Nephron (organoid): ENCODE measurements around the gene BTN2A1.

Experiments
- H3K27ac Mint-ChIP-seq, 3 experiments: 2 replicates each; pipeline ENCODE4 v1.8.0; 2020; ENCODE audit warnings: mixed read lengths in 3 of 3, mild to moderate bottlenecking in 2 of 3, moderate library complexity in 1 of 3
- H3K27me3 Mint-ChIP-seq: 2 replicates; pipeline ENCODE4 v1.8.0; 2021; ENCODE audit warnings: low read depth, mild to moderate bottlenecking, moderate library complexity, mixed read lengths
- H3K36me3 Mint-ChIP-seq: 2 replicates; pipeline ENCODE4 v1.8.0; 2020; ENCODE audit warnings: low read depth, mixed read lengths
- H3K4me1 Mint-ChIP-seq: 2 replicates; pipeline ENCODE4 v1.8.0; 2020; ENCODE audit warnings: mixed read lengths
- H3K4me3 Mint-ChIP-seq, 3 experiments: 2 replicates each; pipeline ENCODE4 v1.8.0; 2020; ENCODE audit warnings: mild to moderate bottlenecking in 3 of 3, mixed read lengths in 3 of 3, moderate library complexity in 2 of 3
- H3K9me3 Mint-ChIP-seq: 2 replicates; pipeline ENCODE4 v1.8.0; 2020; ENCODE audit warnings: mixed read lengths
- CTCF ChIP-seq, 3 experiments: fragments of 200-600 bp; sonication (generic); IDR thresholded peaks; one replicate each; pipeline ENCODE4 v1.5.0; 2021; ENCODE audit warnings: antibody characterized with exemption in 3 of 3; ENCODE audit not compliant: unreplicated experiment in 3 of 3

The BTN2A1 gene

GRCh38 chr6:26421259-26422144 lies 36.3 kb upstream of the BTN2A1 start:
- no peaks in the 10 kb centered on the region for H3K27me3 Mint-ChIP-seq
- H3K4me3 Mint-ChIP-seq, result no peak overlapping the region
- peaks cover 21% of the 10 kb centered on the region for H3K4me1 Mint-ChIP-seq
- no peak overlapping the region for H3K27ac Mint-ChIP-seq
- H3K36me3 Mint-ChIP-seq, result peaks cover 26% of the 10 kb centered on the region
- no peak for TF ChIP-seq CTCF (IDR thresholded peaks at IDR 0.05; ENCODE audit: unreplicated experiment in 3 of 3)
- H3K9me3 Mint-ChIP-seq, result peaks cover 8% of the 10 kb centered on the region

- H3K4me1 Mint-ChIP-seq, result peaks cover 21% of the 10 kb centered on the region
- no peak overlapping the region for H3K27ac Mint-ChIP-seq
- peaks cover 4% of the 10 kb centered on the region for H3K9me3 Mint-ChIP-seq
Measured at GRCh38 chr6:26422329-26422728, 35.4 kb upstream of the BTN2A1 start.

GRCh38 chr6:26426691-26427450 lies 30.9 kb upstream of the BTN2A1 start:
- H3K9me3 Mint-ChIP-seq, result no peaks in the 10 kb centered on the region
- H3K4me3 Mint-ChIP-seq, result no peak overlapping the region
- no peak overlapping the region for H3K27ac Mint-ChIP-seq
- H3K36me3 Mint-ChIP-seq, result peaks cover 69% of the 10 kb centered on the region
- H3K27me3 Mint-ChIP-seq, result no peaks in the 10 kb centered on the region
- H3K4me1 Mint-ChIP-seq, result peaks cover 21% of the 10 kb centered on the region
- TF ChIP-seq CTCF (IDR thresholded peaks at IDR 0.05; ENCODE audit: unreplicated experiment in 3 of 3), result no peak

More at GRCh38 chr6:26422329-26422728, 35.4 kb upstream of the BTN2A1 start:
- no peaks in the 10 kb centered on the region for H3K27me3 Mint-ChIP-seq
- TF ChIP-seq CTCF (IDR thresholded peaks at IDR 0.05; ENCODE audit: unreplicated experiment in 3 of 3), result no peak
- peaks cover 33% of the 10 kb centered on the region for H3K36me3 Mint-ChIP-seq
- peak overlapping the region; percentile 68 to 81 (median 73) for H3K4me3 Mint-ChIP-seq

GRCh38 chr6:26427451-26427809 lies 30.3 kb upstream of the BTN2A1 start:
- peaks cover 21% of the 10 kb centered on the region for H3K4me1 Mint-ChIP-seq
- H3K9me3 Mint-ChIP-seq, result peaks cover 3% of the 10 kb centered on the region
- no peak overlapping the region for H3K27ac Mint-ChIP-seq

GRCh38 chr6:26428206-26428605 lies 29.5 kb upstream of the BTN2A1 start:
- H3K27me3 Mint-ChIP-seq, result no peaks in the 10 kb centered on the region
- TF ChIP-seq CTCF (IDR thresholded peaks at IDR 0.05; ENCODE audit: unreplicated experiment in 3 of 3), result no peak

More at GRCh38 chr6:26427451-26427809, 30.3 kb upstream of the BTN2A1 start:
- Mint-ChIP-seq H3K36me3 (peaks cover 75% of the 10 kb centered on the region), H3K4me3 (no peak overlapping the region), H3K27me3 (no peaks in the 10 kb centered on the region)
- TF ChIP-seq CTCF (IDR thresholded peaks at IDR 0.05; ENCODE audit: unreplicated experiment in 3 of 3), result no peak

More at GRCh38 chr6:26428206-26428605, 29.5 kb upstream of the BTN2A1 start:
- Mint-ChIP-seq H3K4me3 (no peak overlapping the region), H3K9me3 (peaks cover 4% of the 10 kb centered on the region), H3K27ac (no peak overlapping the region), H3K36me3 (peaks cover 79% of the 10 kb centered on the region), H3K4me1 (peaks cover 14% of the 10 kb centered on the region)
